ENCODE data around the gene ABCB8.
"Not testable (repeated sequence)": the region's sequence is repeated elsewhere in the genome, so short reads cannot be mapped to it uniquely, and the experiment has no call there.

The ABCB8 gene

DNA sequence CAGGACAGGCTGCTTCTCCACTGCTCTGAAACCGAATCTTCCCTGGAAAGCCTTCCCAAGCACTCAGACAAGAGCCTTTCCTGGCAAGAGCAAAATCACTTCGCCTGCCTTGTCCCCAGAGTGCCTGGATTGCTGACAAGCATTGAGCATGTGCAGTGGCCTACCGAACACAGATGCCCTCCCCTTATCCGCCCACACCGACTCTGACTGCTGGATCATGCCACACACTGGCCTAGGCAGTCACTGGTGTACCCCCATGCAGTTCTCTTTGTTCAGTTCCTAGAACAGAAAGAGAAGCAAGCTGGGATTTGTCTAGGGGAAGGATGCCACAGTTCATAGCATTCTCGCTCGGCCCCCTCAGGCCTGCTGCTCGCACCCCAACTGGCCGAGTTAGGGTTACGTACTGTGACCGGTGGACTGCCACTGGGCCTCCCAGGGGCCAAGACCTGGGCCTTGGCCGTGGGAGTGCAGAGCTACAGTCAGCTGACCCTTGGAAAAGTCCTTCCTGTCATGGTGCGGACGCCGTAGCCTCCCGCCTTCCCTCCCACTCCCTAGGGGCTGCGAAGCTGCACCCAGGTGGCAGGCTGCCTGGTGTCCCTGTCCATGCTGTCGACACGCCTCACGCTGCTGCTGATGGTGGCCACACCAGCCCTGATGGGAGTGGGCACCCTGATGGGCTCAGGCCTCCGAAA is 6.9 kb downstream of the ABCB8 start:
- no peak for DNase-seq (ENCODE audit: low read depth)

DNA sequence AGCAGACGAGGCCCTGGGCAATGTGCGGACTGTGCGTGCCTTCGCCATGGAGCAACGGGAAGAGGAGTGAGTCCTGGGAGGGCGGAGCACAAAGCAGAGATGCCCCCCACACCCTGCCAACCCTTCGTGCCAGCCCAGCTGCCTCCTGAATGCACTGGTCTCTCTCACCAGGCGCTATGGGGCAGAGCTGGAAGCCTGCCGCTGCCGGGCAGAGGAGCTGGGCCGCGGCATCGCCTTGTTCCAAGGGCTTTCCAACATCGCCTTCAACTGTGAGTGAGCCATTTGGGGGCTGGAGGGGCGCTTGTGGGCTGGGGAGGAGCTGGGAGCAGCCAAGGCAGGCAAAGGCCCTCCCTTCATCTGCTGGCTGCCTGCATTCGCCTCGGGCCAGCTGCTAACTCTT is 7.7 kb downstream of the ABCB8 start:
- DNase-seq (ENCODE audit: low read depth) = no peak

DNA sequence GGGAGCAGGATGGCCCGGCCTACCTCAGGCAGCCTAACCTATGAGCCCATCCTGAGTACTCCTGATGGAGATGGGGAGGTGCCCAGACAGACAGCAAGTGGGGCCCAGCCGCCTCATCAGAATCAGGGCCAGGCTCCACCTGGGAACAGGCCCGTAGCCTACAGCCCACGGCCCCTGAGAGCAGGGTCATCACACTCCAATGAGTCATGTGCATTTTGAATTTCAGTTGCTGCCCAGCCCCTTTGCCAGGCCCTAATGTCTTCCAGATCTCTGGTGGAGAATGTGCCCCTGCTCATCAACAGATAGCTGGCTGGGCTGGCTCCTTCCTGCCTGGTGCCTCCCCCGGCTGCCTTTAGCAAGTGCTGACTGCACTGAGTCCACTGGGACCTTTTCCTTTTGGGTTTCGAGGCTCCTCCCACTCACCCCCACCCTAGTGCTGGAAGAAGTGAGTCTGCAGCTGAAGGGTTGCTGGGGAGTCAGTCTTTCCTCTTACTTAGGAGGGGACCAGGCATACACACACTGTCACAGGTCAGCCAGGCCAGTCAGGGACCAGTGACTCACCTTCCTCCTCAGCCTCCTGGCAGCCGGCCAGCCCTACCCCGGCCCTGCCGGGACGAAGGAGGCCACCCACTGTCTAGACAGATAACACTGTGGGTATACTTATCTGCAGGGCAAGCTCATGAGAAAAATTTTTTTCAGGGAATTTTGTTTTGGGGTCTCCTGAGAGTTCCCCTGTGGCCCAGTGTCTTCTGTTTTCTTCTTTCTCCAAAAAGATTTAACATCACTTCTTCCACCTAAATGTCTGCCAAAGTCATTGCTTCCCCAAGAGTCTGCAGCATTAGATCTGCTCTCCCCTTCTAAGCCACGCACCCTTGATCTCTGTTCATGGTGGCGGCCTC is 10.9 kb downstream of the ABCB8 start:
- peak; percentile 84 for DNase-seq (ENCODE audit: low read depth)

DNA sequence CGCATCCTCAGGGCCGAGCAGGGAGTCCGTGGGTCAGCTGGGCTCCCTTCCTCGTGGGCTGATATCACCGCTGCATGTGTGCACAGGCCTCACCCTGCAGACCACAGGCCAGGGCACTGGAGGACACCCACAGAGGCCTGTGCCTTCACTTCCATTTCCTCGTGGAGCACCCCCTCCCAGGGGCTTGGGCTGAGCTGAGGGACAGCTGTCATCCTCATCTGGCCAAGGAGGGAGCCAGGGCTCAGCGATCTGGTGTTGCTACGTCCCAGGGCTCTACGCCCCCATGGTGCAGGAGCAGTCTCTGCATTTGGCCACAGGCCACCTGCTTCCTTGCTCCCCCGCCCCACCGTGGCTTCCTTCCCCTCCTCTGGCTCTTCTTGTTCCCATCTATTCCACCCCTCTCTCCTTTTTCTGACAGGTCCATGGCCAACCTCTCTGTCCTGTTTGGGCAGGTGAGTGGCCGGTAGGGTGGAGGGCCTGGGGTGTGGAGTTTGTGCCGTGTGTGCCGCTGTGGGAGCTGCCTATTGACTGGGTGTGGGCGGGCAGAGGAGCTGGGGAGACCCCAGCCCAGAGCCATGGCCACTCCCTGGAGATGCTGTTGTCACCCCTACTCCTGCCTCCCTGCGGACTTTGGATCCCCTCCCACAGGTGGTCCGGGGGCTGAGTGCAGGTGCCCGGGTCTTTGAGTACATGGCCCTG is 11.7 kb downstream of the ABCB8 start:
- DNase-seq (ENCODE audit: low read depth) = no peak

DNA sequence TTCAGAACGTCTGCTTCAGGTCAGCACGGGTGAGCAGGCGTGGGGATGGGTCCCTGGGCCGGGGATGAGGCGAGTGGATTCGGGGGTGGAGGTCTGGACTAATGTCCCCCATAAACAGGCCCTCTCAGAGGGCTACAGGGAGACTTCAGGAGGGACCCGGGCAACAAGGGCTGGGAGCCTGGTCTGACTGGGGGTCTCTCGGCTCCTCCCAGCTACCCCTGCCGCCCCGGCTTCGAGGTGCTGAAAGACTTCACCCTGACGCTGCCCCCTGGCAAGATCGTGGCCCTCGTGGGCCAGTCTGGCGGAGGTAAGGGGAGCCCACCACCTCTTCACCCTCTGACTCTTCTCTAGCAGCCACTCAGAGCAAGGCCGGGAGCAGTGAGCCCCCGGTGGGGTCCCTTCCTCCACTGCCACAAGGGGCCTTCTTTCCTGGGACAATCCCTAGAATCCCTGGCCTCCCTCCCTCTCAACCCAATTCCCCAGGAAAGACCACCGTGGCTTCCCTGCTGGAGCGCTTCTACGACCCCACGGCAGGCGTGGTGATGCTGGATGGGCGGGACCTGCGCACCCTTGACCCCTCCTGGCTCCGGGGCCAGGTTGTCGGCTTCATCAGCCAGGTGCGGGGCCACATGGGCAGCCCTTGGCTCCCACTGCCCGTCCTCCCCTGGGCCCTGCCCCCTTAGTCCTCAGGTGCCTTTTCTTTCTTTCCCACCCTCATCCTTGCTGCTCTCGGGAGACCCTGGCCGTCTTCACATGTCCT is 12.5 kb downstream of the ABCB8 start:
- DNase-seq (ENCODE audit: low read depth) = no peak

DNA sequence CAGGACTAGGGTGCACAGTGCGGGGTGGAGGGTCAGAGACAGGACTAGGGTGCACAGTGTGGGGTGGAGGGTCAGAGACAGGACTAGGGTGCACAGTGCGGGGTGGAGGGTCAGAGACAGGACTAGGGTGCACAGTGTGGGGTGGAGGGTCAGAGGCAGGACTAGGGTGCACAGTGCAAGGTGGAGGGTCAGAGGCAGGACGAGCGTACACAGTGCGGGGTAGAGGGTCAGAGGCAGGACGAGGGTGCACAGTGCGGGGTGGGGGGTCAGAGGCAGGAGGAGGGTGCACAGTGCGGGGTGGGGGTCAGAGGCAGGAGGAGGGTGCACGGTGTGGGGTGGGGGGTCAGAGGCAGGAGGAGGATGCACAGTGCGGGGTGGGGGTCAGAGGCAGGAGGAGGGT is 15.2 kb downstream of the ABCB8 start:
- DNase-seq (ENCODE audit: low read depth) = not testable (repeated sequence)

DNA sequence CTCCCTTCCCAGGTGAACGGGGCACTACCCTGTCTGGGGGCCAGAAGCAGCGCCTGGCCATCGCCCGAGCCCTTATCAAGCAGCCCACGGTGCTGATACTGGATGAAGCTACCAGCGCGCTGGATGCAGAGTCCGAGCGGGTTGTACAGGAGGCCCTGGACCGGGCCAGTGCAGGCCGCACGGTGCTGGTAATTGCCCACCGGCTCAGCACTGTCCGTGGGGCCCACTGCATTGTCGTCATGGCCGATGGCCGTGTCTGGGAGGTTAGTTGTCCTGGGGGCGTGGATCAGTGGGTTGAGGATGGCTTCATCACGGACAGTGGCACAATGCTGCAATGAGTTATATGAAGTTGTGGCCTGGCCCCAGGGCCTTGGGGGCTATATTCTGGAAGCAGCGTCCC is 15.7 kb downstream of the ABCB8 start:
- DNase-seq (ENCODE audit: low read depth) = no peak

DNA sequence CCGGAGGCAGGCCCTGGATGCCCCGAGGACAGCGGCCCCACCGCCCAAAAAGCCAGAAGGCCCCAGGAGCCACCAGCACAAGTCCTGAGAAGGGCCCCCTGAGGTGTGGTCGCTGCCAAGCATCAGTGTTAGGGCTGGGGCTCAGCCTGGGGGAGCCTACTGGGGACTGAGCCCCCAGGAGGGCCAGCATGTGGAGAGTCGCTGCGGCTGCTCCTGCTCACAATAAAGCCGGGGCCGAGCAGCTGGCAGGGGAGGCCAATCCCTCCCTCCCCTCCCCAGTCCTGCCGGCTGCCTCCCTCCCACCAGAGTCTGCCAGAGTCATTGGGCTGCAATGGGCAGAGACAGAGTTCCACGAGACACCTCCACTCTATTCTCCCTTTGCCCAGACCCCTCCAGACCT is 17.0 kb downstream of the ABCB8 start:
- DNase-seq (ENCODE audit: low read depth) = no peak

DNA sequence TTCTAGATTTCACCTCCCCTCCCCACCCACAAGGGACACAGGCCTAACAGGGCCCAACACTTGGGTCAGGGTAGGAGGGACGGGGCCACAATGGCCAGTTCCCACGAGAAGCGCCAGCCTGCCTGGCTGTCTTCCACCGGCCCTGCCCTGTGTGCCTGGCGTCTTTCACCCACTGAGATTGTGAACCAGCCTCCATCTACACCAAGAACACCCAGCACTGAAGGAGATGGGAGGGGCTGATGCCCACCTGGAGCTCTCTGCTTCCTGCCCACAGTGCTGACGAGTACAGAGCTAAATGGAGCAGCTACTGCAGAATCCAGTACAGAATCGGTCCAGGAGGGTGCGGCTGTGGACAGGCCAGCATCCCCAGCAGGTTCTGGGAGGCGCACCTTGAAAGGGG is 17.7 kb downstream of the ABCB8 start:
- no peak for DNase-seq (ENCODE audit: low read depth)

DNA sequence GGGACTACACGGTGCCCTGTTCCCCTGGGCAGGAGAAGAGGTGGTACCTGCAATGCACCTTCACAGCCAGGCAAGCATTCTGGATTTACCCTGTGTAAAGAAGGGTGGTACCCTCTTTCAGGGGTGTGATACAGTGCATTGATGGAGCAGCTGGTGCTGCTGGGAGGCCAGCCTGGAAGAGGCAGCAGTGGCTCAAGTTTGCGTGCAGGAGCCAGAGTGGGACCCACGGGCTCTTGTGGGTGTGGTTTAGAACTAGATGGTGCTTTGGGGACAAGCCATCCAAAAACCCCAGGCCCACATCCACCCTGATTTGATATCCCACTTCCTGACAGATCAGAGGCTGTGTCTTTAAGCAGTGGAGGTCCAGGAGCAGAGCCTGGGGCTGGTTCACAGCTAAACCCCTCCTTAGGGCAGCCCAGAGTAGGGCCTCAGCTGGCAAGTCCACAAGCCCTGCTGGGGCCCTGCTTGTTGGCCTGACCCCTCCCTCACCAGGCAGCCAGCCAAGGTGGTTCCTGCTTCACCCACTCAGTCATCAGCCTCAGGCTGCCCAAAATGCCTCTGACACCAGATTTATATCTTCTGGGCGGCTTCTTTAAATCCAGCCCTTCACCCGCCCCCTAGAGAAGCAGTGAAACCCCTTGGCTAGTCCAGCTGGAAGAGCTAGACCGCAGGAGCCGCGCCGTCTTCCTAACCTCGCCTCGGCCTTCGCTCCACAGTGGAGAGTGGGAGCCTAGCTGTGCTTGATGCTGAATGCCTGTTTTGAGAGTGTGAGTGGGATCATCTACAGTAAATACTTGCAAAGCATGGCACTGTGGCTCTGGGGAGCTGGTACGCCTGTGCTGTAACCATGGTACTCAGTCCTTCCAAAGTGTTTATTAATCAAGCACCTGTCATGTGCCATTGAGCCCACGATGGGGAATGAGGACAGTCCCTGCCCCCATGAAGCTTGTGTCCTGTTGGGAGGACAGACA is 18.6 kb downstream of the ABCB8 start:
- DNase-seq (ENCODE audit: low read depth) = no peak

DNA sequence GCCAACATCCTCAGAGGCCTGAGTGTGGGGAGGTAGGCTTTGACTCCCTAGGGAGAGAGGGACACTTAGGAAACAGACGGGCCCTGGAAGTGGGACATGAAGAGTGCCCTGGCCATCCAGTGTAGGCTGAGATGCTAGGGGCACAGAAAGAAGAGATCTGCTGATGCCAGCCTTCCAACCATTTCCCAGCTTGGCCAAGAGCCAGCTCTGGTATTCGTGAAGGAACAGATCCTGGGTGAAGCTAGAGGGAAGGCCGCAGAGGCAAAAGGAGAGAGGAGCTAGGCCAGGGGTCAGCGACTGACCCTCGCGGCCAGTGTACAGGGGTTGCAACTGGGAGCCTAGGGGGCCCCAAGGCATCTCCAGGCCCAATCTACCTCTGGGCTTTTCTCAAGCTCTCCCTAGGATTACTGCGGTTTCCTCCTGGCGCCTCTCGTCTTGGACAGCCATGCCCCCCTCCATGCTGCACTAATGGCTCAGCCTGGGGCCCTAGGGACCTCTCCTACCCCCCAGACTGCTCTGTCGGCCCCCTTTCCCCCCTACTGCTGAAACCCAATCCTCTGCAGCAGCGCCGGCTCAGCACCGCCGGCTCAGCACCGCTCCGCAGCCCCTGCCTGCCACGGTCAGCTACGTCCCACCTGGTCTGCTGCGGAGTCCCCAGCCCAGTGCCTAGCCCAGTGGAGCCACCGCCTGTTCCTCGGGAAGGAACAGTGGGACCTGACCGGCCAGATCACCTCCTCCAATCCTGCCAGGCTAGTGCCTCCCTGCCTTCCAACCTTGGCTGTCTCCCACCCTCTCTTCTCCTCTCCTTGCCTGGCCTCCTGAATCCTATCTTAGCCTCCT is 19.9 kb downstream of the ABCB8 start, which contains the start of gene ASIC3:
TSS of gene ASIC3 (plus strand) at position 556 of the 840 bp plus-strand sequence. CDS start 355 bp downstream, outside the sequence.
- DNase-seq (ENCODE audit: low read depth) = no peak

DNA sequence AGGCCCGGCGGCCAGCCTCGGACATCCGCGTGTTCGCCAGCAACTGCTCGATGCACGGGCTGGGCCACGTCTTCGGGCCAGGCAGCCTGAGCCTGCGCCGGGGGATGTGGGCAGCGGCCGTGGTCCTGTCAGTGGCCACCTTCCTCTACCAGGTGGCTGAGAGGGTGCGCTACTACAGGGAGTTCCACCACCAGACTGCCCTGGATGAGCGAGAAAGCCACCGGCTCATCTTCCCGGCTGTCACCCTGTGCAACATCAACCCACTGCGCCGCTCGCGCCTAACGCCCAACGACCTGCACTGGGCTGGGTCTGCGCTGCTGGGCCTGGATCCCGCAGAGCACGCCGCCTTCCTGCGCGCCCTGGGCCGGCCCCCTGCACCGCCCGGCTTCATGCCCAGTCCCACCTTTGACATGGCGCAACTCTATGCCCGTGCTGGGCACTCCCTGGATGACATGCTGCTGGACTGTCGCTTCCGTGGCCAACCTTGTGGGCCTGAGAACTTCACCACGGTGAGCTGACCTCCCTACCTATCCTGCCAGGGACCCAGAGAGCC is 20.7 kb downstream of the ABCB8 start:
- DNase-seq (ENCODE audit: low read depth) = no peak

DNA sequence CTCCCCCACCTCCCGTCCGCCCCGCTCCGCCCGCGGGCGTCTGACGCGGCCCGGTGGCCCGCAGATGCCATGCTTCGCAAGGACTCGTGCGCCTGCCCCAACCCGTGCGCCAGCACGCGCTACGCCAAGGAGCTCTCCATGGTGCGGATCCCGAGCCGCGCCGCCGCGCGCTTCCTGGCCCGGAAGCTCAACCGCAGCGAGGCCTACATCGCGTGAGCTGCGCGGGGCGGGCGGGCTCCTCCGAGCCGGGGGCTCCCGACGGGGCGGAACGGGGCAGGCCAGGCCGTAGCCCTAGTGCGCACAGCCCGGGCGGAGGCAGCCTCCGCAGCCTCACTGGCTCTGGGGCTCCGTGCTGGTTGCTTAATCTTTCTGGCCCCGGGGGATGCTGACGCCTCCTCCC is 22.9 kb downstream of the ABCB8 start:
- DNase-seq (ENCODE audit: low read depth) = no peak

DNA sequence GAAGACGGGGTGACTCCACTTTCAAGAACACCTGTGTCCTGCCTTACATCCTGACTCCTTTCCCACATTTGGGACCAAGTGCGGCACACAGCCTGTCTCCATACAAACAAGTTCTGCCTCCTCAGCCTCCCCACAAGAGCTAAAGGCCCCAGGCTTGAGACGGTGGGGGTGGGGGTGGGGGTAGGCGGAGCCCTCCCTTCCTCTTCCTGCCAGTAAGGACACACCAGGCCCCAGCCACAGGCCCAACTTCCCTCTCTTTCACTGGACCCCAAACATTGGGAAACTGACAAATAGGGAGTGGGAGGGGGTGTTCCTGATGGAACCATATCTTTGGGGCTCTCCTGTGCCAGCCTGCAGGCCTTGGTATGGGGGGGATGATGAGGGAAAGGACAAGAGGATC is 24.8 kb downstream of the ABCB8 start:
- DNase-seq (ENCODE audit: low read depth) = no peak

DNA sequence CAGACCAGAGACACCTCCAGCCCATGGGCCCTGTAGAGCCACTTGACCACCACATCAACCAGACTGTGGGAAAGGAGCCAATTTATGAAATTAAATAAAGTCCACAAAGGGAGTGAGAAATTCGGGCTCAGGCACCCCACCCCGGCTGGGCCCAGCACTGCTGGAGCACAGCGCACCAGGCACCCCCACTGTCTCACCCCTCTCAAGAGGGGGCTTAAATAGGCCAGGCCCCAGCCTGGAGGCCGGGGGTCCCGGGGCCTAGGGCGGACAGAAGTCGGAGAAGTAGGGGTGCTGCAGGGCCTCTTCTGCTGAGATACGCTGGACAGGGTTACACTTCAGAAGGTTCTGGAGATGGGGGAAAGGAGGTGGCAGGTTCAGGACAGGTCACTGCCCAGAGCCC is 25.5 kb downstream of the ABCB8 start:
- DNase-seq (ENCODE audit: low read depth) = no peak

DNA sequence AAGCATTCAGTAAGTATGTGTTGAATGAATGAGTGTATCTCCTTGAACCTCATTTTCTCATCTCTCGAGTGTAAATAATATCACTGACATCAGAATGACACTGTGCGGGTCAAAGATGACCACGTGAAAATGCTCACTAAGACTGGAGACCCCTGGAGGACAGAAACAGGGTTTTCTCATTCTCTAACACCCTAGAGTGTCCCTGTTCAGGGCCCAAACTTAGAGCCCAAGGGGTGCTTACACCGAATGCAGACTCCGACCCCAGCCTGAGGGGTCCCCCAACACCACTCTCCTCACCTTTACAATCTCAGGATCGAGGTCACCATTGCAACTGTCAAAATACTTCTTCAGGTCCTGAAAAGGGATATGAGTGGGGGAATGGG is 28.0 kb downstream of the ABCB8 start:
- DNase-seq (ENCODE audit: low read depth) = no peak

DNA sequence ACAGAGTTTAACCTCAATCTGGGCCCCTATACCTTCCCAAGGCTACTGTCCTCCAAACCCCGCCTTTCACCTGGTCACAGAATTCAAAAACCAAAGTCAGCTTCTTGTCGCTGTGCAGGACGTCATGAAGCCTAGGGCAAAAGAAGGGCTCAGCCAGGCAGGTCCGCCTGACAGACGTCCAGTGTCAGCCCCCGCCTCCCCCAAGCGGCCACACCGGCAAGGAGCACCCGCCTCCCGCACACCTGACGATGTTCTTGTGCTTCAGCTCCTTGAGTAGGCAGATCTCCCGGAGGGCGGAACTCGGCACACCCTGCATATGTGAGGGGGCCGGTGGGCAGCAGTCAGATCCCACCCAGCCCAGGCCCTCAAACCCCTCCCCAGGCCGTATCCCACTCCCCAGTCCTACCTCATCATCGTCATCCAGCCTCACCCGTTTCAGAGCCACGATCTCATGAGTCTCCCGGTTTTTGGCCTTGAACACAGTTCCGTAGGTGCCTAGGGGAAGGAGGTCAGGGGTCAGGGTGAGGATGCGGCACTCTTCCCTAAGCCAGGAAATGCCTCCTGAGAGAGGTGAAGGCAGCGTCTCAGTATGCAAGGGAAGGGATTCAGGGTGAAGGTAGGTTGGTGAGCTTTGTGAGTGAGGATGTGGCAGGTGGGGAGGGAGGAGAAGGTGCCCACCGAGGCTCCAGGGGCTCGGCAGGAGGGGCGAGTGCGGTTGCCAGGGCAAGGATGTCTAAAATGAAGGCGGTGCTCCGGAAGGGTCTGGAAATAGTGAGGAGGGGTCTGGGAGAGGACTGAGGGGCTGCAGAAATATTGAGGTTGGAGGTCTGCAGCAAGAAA is 28.6 kb downstream of the ABCB8 start:
- DNase-seq (ENCODE audit: low read depth) = no peak

DNA sequence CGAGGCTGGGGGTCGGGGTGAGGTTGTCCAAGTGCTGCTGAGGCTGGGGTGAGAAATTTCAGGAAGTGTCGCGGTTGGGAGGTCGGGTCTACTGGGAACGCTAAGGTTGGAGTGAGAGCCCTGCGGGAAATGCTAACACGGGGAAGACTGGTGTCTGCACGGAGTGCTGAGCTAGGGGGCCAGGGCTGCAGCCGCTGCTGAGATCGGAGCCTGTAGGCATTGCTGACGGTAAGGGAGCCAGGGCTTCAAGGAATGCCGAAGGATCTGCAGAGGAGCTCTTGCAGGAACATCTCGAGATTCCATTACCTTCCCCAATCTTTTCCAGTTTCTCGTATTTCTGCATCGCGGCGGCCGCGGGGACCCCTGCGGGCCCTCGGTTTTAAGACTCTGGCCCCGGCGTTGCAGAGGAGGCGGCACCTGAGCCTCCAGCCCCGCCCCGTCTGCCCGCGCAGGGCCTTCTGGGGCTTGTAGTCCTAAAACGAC is 29.3 kb downstream of the ABCB8 start, which contains the start of gene CDK5:
TSS of gene CDK5 (minus strand) at position 392 of the 483 bp plus-strand sequence. CDS start at position 343, 49 bp downstream.
- no peak for DNase-seq (ENCODE audit: low read depth)

Measured in HS-5 (cell line).